ENCODE data around the gene KIAA0319L. TPM values are rescaled to one million over a fixed set of nuclear protein-coding genes. Genes with fewer than 3 reads are reported as not detected.

KIAA0319L gene
- total RNA-seq, 1 donor from 2014 or later = 48.6 TPM

DNA sequence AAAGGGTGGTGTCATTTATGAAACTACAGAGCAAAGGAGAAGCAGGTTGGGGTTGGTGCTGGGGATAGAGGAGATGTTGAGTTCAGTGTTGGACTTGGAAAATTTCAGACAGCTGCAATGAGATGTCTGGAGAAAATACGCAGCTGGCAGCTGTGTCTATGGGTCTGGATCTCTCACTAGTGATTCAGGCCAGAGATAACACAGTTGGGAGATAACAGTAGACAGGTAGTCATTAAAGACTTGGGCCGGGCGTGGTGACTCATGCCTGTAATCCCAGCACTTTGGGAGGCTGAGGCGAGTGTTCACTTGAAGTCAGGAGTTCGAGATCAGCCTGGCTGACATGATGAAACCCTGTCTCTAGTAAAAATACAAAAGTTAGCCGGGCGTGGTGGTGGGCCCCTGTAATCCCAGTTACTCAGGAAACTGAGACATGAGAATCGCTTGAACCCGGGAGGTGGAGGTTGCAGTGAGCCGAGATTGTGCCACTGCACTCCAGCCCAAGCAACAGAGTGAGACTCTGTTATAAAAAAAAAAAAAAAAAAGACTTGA lies 13.5 kb upstream of the KIAA0319L start:
- Mint-ChIP-seq H3K36me3 (no peaks in the 10 kb centered on the region), H3K27me3 (peaks cover 63% of the 10 kb centered on the region), H3K4me3 (no peak overlapping the region), H3K9me3 (no peaks in the 10 kb centered on the region), H3K4me1 (ENCODE audit: unreplicated experiment) (peaks cover 6% of the 10 kb centered on the region), H3K27ac (no peak overlapping the region)
- TF ChIP-seq CTCF (conservative IDR thresholded peaks at IDR 0.05) = no peak
- DNase-seq (ENCODE audit: extremely low spot score, unreplicated experiment) = no peak

DNA sequence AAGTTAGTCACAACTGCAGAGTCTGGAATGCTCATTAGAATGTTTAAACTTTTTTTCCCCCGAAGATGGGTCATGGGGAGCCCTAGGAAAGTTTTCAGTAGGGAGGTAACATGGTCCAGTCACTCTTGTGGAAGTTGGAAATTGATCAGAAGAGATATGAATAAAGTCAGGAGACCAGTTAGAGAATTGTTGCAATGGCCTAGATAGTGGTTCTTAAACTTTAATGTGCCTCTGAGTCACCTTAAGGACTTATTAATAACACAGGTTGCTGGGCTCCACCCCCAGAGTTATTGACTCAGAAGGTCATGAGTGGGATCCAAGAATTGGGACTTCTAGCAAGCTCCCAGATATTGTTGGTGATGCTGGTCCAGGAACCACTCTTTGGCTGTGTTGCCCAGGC lies 12.7 kb upstream of the KIAA0319L start:
- Mint-ChIP-seq H3K27ac (no peak overlapping the region), H3K36me3 (no peaks in the 10 kb centered on the region), H3K9me3 (no peaks in the 10 kb centered on the region), H3K27me3 (peaks cover 55% of the 10 kb centered on the region), H3K4me1 (ENCODE audit: unreplicated experiment) (no peaks in the 10 kb centered on the region), H3K4me3 (no peak overlapping the region)
- no peak for TF ChIP-seq CTCF (conservative IDR thresholded peaks at IDR 0.05)
- DNase-seq (ENCODE audit: extremely low spot score, unreplicated experiment) = no peak

GRCh38 chr1:35568975-35569395 lies 11.8 kb upstream of the KIAA0319L start:
- H3K36me3 Mint-ChIP-seq = peaks cover 5% of the 10 kb centered on the region
- H3K4me3 Mint-ChIP-seq = no peak overlapping the region
- peaks cover 49% of the 10 kb centered on the region for H3K27me3 Mint-ChIP-seq
- no peak for DNase-seq (ENCODE audit: extremely low spot score, unreplicated experiment)
- H3K4me1 Mint-ChIP-seq (ENCODE audit: unreplicated experiment) = no peaks in the 10 kb centered on the region
- TF ChIP-seq CTCF (conservative IDR thresholded peaks at IDR 0.05) = peak; percentile 93
- no peak overlapping the region for H3K27ac Mint-ChIP-seq
- H3K9me3 Mint-ChIP-seq = no peaks in the 10 kb centered on the region

GRCh38 chr1:35567947-35568558 lies 10.8 kb upstream of the KIAA0319L start:
- Mint-ChIP-seq H3K27me3 (peaks cover 47% of the 10 kb centered on the region), H3K36me3 (peaks cover 5% of the 10 kb centered on the region), H3K4me1 (ENCODE audit: unreplicated experiment) (no peaks in the 10 kb centered on the region), H3K27ac (no peak overlapping the region), H3K4me3 (no peak overlapping the region), H3K9me3 (no peaks in the 10 kb centered on the region)
- TF ChIP-seq CTCF (conservative IDR thresholded peaks at IDR 0.05) = no peak
- DNase-seq (ENCODE audit: extremely low spot score, unreplicated experiment) = no peak

DNA sequence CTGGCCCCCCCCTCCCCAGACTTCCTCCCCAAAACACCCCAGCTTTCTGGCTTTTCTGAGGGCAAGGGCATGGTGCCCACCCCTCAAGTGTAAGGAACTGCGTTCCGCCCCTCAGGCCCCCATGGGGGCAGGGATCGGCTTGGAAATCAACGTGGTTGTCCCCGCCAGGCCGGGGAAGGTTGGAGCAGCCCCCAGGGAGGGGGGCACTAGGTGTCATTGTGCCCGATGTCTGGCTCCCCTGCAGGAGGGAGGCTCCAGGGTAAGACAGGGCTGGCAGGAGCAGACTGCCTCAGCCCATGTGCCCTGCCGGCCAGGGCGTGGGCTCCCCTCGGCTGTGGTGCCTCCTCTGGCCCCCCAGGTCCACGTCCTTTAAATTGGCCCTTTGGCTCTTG lies 8.5 kb upstream of the KIAA0319L start:
- DNase-seq (ENCODE audit: extremely low spot score, unreplicated experiment) = no peak
- Mint-ChIP-seq H3K27me3 (peaks cover 24% of the 10 kb centered on the region), H3K36me3 (peaks cover 5% of the 10 kb centered on the region), H3K27ac (no peak overlapping the region), H3K4me1 (ENCODE audit: unreplicated experiment) (peaks cover 5% of the 10 kb centered on the region), H3K9me3 (no peaks in the 10 kb centered on the region), H3K4me3 (no peak overlapping the region)
- no peak for TF ChIP-seq CTCF (conservative IDR thresholded peaks at IDR 0.05)
